NT2/D1 (cell line): ENCODE results near the gene KLHL28.

ENCODE experiments used
- DNase-seq: peaks from one replicate; pipeline ENCODE4 v3.0.0-alpha.2; 2011; ENCODE audit warnings: low read depth, low spot score
- H3K27me3 ChIP-seq: 2 replicates; pipeline ENCODE4 v1.6.0; 2011; ENCODE audit warnings: mild to moderate bottlenecking; ENCODE audit not compliant: insufficient read length, insufficient read depth
- H3K36me3 ChIP-seq: 2 replicates; pipeline ENCODE4 v1.6.1; 2011; ENCODE audit warnings: mild to moderate bottlenecking, low read length, mixed read lengths; ENCODE audit not compliant: insufficient read depth, insufficient read length
- H3K4me1 ChIP-seq: 2 replicates; pipeline ENCODE4 v1.5.1; 2011; ENCODE audit not compliant: insufficient read depth, insufficient read length
- H3K4me3 ChIP-seq: 2 replicates; pipeline ENCODE4 v1.5.1; 2011; ENCODE audit warnings: low read depth; ENCODE audit not compliant: insufficient read length
- H3K9ac ChIP-seq: 2 replicates; pipeline ENCODE4 v1.6.0; 2011; ENCODE audit warnings: low read depth; ENCODE audit not compliant: insufficient read length
- H3K9me3 ChIP-seq: 2 replicates; pipeline ENCODE4 v1.5.1; 2011; ENCODE audit warnings: mild to moderate bottlenecking, low read length; ENCODE audit not compliant: insufficient read depth
- SUZ12 ChIP-seq: IDR thresholded peaks from 2 replicates; pipeline ENCODE4 v1.6.1; 2011; ENCODE audit not compliant: insufficient read length, insufficient read depth; ENCODE audit errors: extremely low read depth
- YY1 ChIP-seq: IDR thresholded peaks from 2 replicates; pipeline ENCODE4 v1.6.1; 2011; ENCODE audit not compliant: insufficient read length, insufficient read depth
- ZNF274 ChIP-seq: IDR thresholded peaks from 2 replicates; pipeline ENCODE4 v1.6.1; 2011; ENCODE audit warnings: mild to moderate bottlenecking, low read depth, low read length

KLHL28 gene

GRCh38 chr14:44912041-44912869, 49.5 kb downstream of the KLHL28 start:
- H3K27me3 ChIP-seq, result no peaks in the 10 kb centered on the region
- H3K4me3 ChIP-seq, result no peak overlapping the region
- no peaks in the 10 kb centered on the region for H3K36me3 ChIP-seq
- TF ChIP-seq YY1, result no peak
- TF ChIP-seq SUZ12, result no peak
- TF ChIP-seq ZNF274, result no peak
- no peaks in the 10 kb centered on the region for H3K4me1 ChIP-seq
- H3K9me3 ChIP-seq, result peaks cover 15% of the 10 kb centered on the region; the same call in 1 of the 2 replicates
- DNase-seq, result no peak
- H3K9ac ChIP-seq, result no peak overlapping the region

GRCh38 chr14:44910821-44911220, 50.9 kb downstream of the KLHL28 start:
- no peaks in the 10 kb centered on the region for H3K36me3 ChIP-seq
- H3K9ac ChIP-seq, result no peak overlapping the region
- no peaks in the 10 kb centered on the region for H3K4me1 ChIP-seq
- H3K4me3 ChIP-seq, result no peak overlapping the region
- peaks cover 8% of the 10 kb centered on the region; the same call in 1 of the 2 replicates for H3K9me3 ChIP-seq
- no peak for DNase-seq
- no peak for TF ChIP-seq YY1
- TF ChIP-seq ZNF274, result no peak
- no peak for TF ChIP-seq SUZ12
- H3K27me3 ChIP-seq, result no peaks in the 10 kb centered on the region

GRCh38 chr14:44901696-44902095, 60.1 kb downstream of the KLHL28 start:
- Histone ChIP-seq H3K4me1 (no peaks in the 10 kb centered on the region), H3K27me3 (no peaks in the 10 kb centered on the region), H3K9ac (no peak overlapping the region), H3K4me3 (no peak overlapping the region), H3K36me3 (no peaks in the 10 kb centered on the region), H3K9me3 (0 out of 2 replicates have a peak, but pooled peaks cover under 1% of the 10 kb centered on the region)
- no peak for TF ChIP-seq YY1
- TF ChIP-seq ZNF274, result no peak
- no peak for TF ChIP-seq SUZ12
- no peak for DNase-seq

- TF ChIP-seq SUZ12, result no peak
- no peaks in the 10 kb centered on the region for H3K36me3 ChIP-seq
- H3K9ac ChIP-seq, result no peak overlapping the region
- peaks cover 8% of the 10 kb centered on the region for H3K9me3 ChIP-seq
- no peak overlapping the region for H3K4me3 ChIP-seq
- DNase-seq, result no peak
- H3K27me3 ChIP-seq, result no peaks in the 10 kb centered on the region
- no peaks in the 10 kb centered on the region for H3K4me1 ChIP-seq
Measured at GRCh38 chr14:44898551-44898950, 63.2 kb downstream of the KLHL28 start.

- TF ChIP-seq SUZ12, result no peak
- H3K9me3 ChIP-seq, result peaks cover 8% of the 10 kb centered on the region
- no peak for DNase-seq
- H3K9ac ChIP-seq, result peak overlapping the region; percentile 76
- H3K36me3 ChIP-seq, result no peaks in the 10 kb centered on the region
- no peaks in the 10 kb centered on the region for H3K4me1 ChIP-seq
- H3K27me3 ChIP-seq, result no peaks in the 10 kb centered on the region
- H3K4me3 ChIP-seq, result peak overlapping the region; percentile 60
Measured at GRCh38 chr14:44897845-44898151, 63.9 kb downstream of the KLHL28 start.

GRCh38 chr14:44897041-44897844, 64.5 kb downstream of the KLHL28 start:
- H3K9ac ChIP-seq, result peak overlapping the region; percentile 76
- peaks cover 8% of the 10 kb centered on the region for H3K9me3 ChIP-seq
- H3K4me1 ChIP-seq, result no peaks in the 10 kb centered on the region
- no peaks in the 10 kb centered on the region for H3K27me3 ChIP-seq
- H3K36me3 ChIP-seq, result no peaks in the 10 kb centered on the region
- DNase-seq, result peak; percentile 82
- H3K4me3 ChIP-seq, result peak overlapping the region; percentile 60
- TF ChIP-seq YY1, result no peak
- TF ChIP-seq SUZ12, result no peak
- TF ChIP-seq ZNF274, result no peak

- no peak overlapping the region for H3K4me3 ChIP-seq
- H3K4me1 ChIP-seq, result no peaks in the 10 kb centered on the region
- no peaks in the 10 kb centered on the region for H3K36me3 ChIP-seq
- no peak for DNase-seq
- H3K27me3 ChIP-seq, result no peaks in the 10 kb centered on the region
- no peak overlapping the region for H3K9ac ChIP-seq
- H3K9me3 ChIP-seq, result peaks cover 8% of the 10 kb centered on the region
- TF ChIP-seq ZNF274 (no peak), YY1 (no peak), SUZ12 (no peak)
Measured at GRCh38 chr14:44896275-44897040, 65.3 kb downstream of the KLHL28 start.
